Testis (tissue), 3 donors: ENCODE measurements around the gene CEP104. TPM values are rescaled to one million over a fixed set of nuclear protein-coding genes. Genes with fewer than 3 reads are reported as not detected.

ENCODE experiments used
- DNase-seq: peaks from one replicate; pipeline ENCODE4 v3.0.0-alpha.2; 2019
- H3K27ac ChIP-seq, 2 donors: fragments of 200-600 bp; sonication (generic); one replicate each; pipeline ENCODE4 v1.5.1; 2019
- H3K27me3 ChIP-seq: fragments of 200-600 bp; sonication (generic); one replicate; pipeline ENCODE4 v1.5.1; 2019
- H3K36me3 ChIP-seq: fragments of 200-600 bp; sonication (generic); one replicate; pipeline ENCODE4 v1.5.1; 2017; ENCODE audit warnings: low read depth; ENCODE audit errors: missing control alignments
- H3K4me1 ChIP-seq: fragments of 200-600 bp; sonication (generic); one replicate; pipeline ENCODE4 v1.5.1; 2019
- H3K4me3 ChIP-seq, 2 donors: fragments of 200-600 bp; sonication (generic); one replicate each; pipeline ENCODE4 v1.5.1; 2017 to 2019
- H3K9me3 ChIP-seq: fragments of 200-600 bp; sonication (generic); one replicate; pipeline ENCODE4 v1.5.1; 2017
- CTCF ChIP-seq, 3 experiments: fragments of 450-650 bp in 2 of 3; fragments of 200-600 bp in 1 of 3; sonication (generic) in 1 of 3; IDR thresholded peaks; one replicate each; pipeline ENCODE4 v1.5.1; 2016 to 2019; ENCODE audit warnings: antibody characterized with exemption in 3 of 3, mild to moderate bottlenecking in 2 of 3, moderate library complexity in 1 of 3
- POLR2A ChIP-seq: fragments of 450-650 bp; IDR thresholded peaks from one replicate; pipeline ENCODE4 v1.6.1; 2017; ENCODE audit warnings: antibody characterized with exemption, mild to moderate bottlenecking, moderate library complexity
- WGBS, 2 donors: methylation state at CpG; one replicate each; pipeline ENCODE4 v1.1.5; 2018; 5-methylcytosine and 5-hydroxymethylcytosine counted together
- intact Hi-C: fragments of 100-400 bp; cut with DNase I; formaldehyde crosslinking; loops from one replicate; pipeline ENCODE4 v1.15.1; 2023; ENCODE audit warnings: low total_unique reads
- polyA plus RNA-seq: library from polyadenylated mRNA; stranded (reverse); fragments of 350-450 nt; fragmentation: Illumina TruSeq; extraction: RNeasy Lipid Tissue Mini Kit (QIAGEN cat#74804); gene quantifications from one replicate; pipeline ENCODE4 v1.2.3, GENCODE V29; 2014; ENCODE audit warnings: low read depth, low replicate concordance; ENCODE audit not compliant: insufficient read depth
- total RNA-seq, 2 donors: library from RNA; depleted of rRNA; stranded (reverse); fragments of >200 nt; gene quantifications; one replicate each; pipeline ENCODE4 v1.2.3, GENCODE V29; 2016

CEP104 gene
- total and polyA plus RNA-seq, 3 donors from 2014 or later, result 41.5 to 80.4 (median 55.1) TPM

GRCh38 chr1:3874736-3875135, 17.7 kb upstream of the CEP104 start:
- DNase-seq, result no peak
- H3K27me3 ChIP-seq, result no peaks in the 10 kb centered on the region
- no peaks in the 10 kb centered on the region for H3K36me3 ChIP-seq
- no peak for TF ChIP-seq POLR2A
- TF ChIP-seq CTCF (IDR thresholded peaks at IDR 0.05), result no peak
- no peaks in the 10 kb centered on the region for H3K9me3 ChIP-seq
- no peak overlapping the region for H3K27ac ChIP-seq
- intact Hi-C loops, result no loop called here
- H3K4me3 ChIP-seq, result no peak overlapping the region
- WGBS, 2 donors, result 93 to 94% methylated on average over 23 of the region's 23 CpGs
- no peaks in the 10 kb centered on the region for H3K4me1 ChIP-seq

- intact Hi-C loops, result no loop called here
Measured at GRCh38 chr1:3872546-3872945, 15.5 kb upstream of the CEP104 start.

GRCh38 chr1:3871451-3871805, 14.4 kb upstream of the CEP104 start:
- Histone ChIP-seq H3K27ac (no peak overlapping the region), H3K9me3 (no peaks in the 10 kb centered on the region), H3K27me3 (no peaks in the 10 kb centered on the region), H3K4me1 (no peaks in the 10 kb centered on the region), H3K4me3 (no peak overlapping the region), H3K36me3 (no peaks in the 10 kb centered on the region)
- no peak for DNase-seq
- 96 to 97% methylated on average over 7 of the region's 7 CpGs for WGBS, 2 donors
- no peak for TF ChIP-seq CTCF (IDR thresholded peaks at IDR 0.05)
- no peak for TF ChIP-seq POLR2A
- intact Hi-C loops, result no loop called here

More at GRCh38 chr1:3872546-3872945, 15.5 kb upstream of the CEP104 start:
- no peak for TF ChIP-seq CTCF (IDR thresholded peaks at IDR 0.05)
- TF ChIP-seq POLR2A, result no peak
- no peaks in the 10 kb centered on the region for H3K4me1 ChIP-seq
- no peaks in the 10 kb centered on the region for H3K27me3 ChIP-seq
- H3K4me3 ChIP-seq, result no peak overlapping the region
- DNase-seq, result no peak
- 89 to 94% methylated on average over 8 of the region's 8 CpGs for WGBS, 2 donors
- H3K27ac ChIP-seq, result no peak overlapping the region
- H3K36me3 ChIP-seq, result no peaks in the 10 kb centered on the region
- H3K9me3 ChIP-seq, result no peaks in the 10 kb centered on the region

GRCh38 chr1:3869751-3870301, 12.8 kb upstream of the CEP104 start:
- TF ChIP-seq CTCF (IDR thresholded peaks at IDR 0.05) (no peak), POLR2A (no peak)
- Histone ChIP-seq H3K36me3 (no peaks in the 10 kb centered on the region), H3K27me3 (no peaks in the 10 kb centered on the region), H3K27ac (no peak overlapping the region), H3K4me1 (no peaks in the 10 kb centered on the region), H3K9me3 (no peaks in the 10 kb centered on the region), H3K4me3 (no peak overlapping the region)
- intact Hi-C loops, result no loop called here
- WGBS, 2 donors, result 84% methylated on average over 18 of the region's 18 CpGs; no CpG with 5 or more reads in 1 of the 2 donors
- no peak for DNase-seq

GRCh38 chr1:3868464-3869006, 11.5 kb upstream of the CEP104 start:
- intact Hi-C loops, result no loop called here
- Histone ChIP-seq H3K27me3 (no peaks in the 10 kb centered on the region), H3K4me3 (no peak overlapping the region), H3K36me3 (no peaks in the 10 kb centered on the region), H3K4me1 (no peaks in the 10 kb centered on the region), H3K27ac (no peak overlapping the region), H3K9me3 (no peaks in the 10 kb centered on the region)
- 78 to 90% methylated on average over 13 of the region's 13 CpGs for WGBS, 2 donors
- DNase-seq, result no peak
- TF ChIP-seq CTCF (IDR thresholded peaks at IDR 0.05), result no peak
- TF ChIP-seq POLR2A, result no peak
